A673 (cell line): Measurements from ENCODE around the gene THBS1. TPM values are rescaled to one million over a fixed set of nuclear protein-coding genes. Genes with fewer than 3 reads are reported as not detected.

Source experiments
- BruUV-seq: library from RNA; stranded (reverse); fragments of 400-500 nt; replicated peaks from 2 replicates; lab custom pipeline; 2021; lab: Mats Ljungman, UMichigan
- CTCF ChIA-PET: fragments of 300-600 bp; sonication (Branson Sonifier 250); formaldehyde crosslinking; loops from one replicate; lab custom pipeline; 2022; ENCODE audit warnings: antibody characterized with exemption; lab: Charles Lee
- POLR2A ChIA-PET: fragments of 300-600 bp; sonication (Branson Sonifier 250); formaldehyde crosslinking; loops from one replicate; lab custom pipeline; 2022; ENCODE audit warnings: antibody characterized with exemption; ENCODE audit not compliant: low non-redundant PET; lab: Charles Lee
- DNase-seq: peaks from one replicate; pipeline ENCODE4 v3.0.0-alpha.2; 2015; ENCODE audit warnings: low spot score
- H3K27ac ChIP-seq: fragments of 200-600 bp; sonication (generic); 2 replicates; pipeline ENCODE4 v1.5.1; 2016; ENCODE audit warnings: mixed run types, low read depth, mild to moderate bottlenecking, mixed read lengths, antibody characterized with exemption, low read length; ENCODE audit not compliant: poor library complexity, severe bottlenecking
- H3K27me3 ChIP-seq: fragments of 200-600 bp; sonication (generic); replicated peaks from 2 replicates; pipeline ENCODE4 v1.6.1; 2017; ENCODE audit warnings: mixed run types, low read depth, mild to moderate bottlenecking, mixed read lengths, antibody characterized with exemption, low read length; ENCODE audit not compliant: insufficient read depth, poor library complexity
- H3K36me3 ChIP-seq: fragments of 200-600 bp; sonication (generic); 2 replicates; pipeline ENCODE4 v1.6.1; 2016; ENCODE audit warnings: mixed run types, mild to moderate bottlenecking, mixed read lengths, antibody characterized with exemption, low read length; ENCODE audit not compliant: insufficient read depth, poor library complexity, severe bottlenecking
- H3K4me1 ChIP-seq: fragments of 200-600 bp; sonication (generic); 2 replicates; pipeline ENCODE4 v1.6.1; 2017; ENCODE audit warnings: mixed run types, mild to moderate bottlenecking, mixed read lengths, antibody characterized with exemption, low read length; ENCODE audit not compliant: insufficient read depth, poor library complexity, severe bottlenecking
- H3K4me3 ChIP-seq: fragments of 200-600 bp; sonication (generic); 2 replicates; pipeline ENCODE4 v1.5.1; 2016; ENCODE audit warnings: low read depth, mixed run types, mild to moderate bottlenecking, mixed read lengths, low read length; ENCODE audit not compliant: poor library complexity, severe bottlenecking
- H3K9me3 ChIP-seq: fragments of 200-600 bp; sonication (generic); 2 replicates; pipeline ENCODE4 v1.6.1; 2016; ENCODE audit warnings: mixed run types, low read depth, mild to moderate bottlenecking, mixed read lengths, antibody characterized with exemption, low read length; ENCODE audit not compliant: poor library complexity, severe bottlenecking
- EZH2 ChIP-seq: fragments of 200-600 bp; sonication (generic); IDR thresholded peaks from 2 replicates; pipeline ENCODE4 v1.6.1; 2017; ENCODE audit warnings: borderline replicate concordance, low read depth, mild to moderate bottlenecking, mixed read lengths, antibody characterized with exemption, low read length; ENCODE audit not compliant: poor library complexity, severe bottlenecking
- intact Hi-C: fragments of 100-400 bp; cut with micrococcal nuclease; formaldehyde crosslinking; loops from one replicate; pipeline ENCODE4 v1.10.0; 2022; ENCODE audit not compliant: unreplicated experiment
- total RNA-seq: library from RNA; stranded (reverse); gene quantifications from 2 replicates; pipeline ENCODE4 v1.2.3, GENCODE V29; 2021
- TF ChIP-seq, protein P1 (sequence below): fragments of 300-800, 200-600 bp; sonication (generic); conservative IDR thresholded peaks from 2 replicates; pipeline ENCODE4 v1.5.1; 2017; ENCODE audit warnings: low read depth, mild to moderate bottlenecking, antibody characterized with exemption, low read length, moderate library complexity, mixed read lengths

Gene THBS1
- total RNA-seq, 1 experiment from 2014 or later: 0.80 TPM

DNA sequence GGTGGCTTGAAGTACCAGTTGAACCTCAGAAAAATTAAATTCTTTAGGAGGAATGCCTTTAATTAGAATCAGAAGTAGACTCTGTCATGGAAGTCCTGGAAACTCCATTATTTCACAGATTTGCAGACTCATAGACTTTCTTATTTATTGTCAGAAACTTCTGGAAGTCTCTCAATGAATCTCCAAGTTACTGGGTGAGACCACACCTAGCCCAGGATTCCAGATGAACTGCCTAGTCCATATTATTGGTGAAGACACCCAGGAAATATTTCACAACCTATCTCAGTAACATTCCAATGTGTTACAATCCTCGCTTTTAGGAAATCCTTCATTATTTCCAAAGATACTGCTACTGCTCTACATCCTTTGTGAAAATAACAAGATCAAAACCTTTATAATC, 6.5 kb upstream of the THBS1 start:
- CTCF ChIA-PET: no interaction called here
- intact Hi-C loops: no loop called here
- H3K4me1 ChIP-seq: no peaks in the 10 kb centered on the region
- no TSS peak for BruUV-seq
- POLR2A ChIA-PET: no interaction called here
- H3K36me3 ChIP-seq: no peaks in the 10 kb centered on the region
- H3K4me3 ChIP-seq: no peak overlapping the region
- TF ChIP-seq, protein P1, sequence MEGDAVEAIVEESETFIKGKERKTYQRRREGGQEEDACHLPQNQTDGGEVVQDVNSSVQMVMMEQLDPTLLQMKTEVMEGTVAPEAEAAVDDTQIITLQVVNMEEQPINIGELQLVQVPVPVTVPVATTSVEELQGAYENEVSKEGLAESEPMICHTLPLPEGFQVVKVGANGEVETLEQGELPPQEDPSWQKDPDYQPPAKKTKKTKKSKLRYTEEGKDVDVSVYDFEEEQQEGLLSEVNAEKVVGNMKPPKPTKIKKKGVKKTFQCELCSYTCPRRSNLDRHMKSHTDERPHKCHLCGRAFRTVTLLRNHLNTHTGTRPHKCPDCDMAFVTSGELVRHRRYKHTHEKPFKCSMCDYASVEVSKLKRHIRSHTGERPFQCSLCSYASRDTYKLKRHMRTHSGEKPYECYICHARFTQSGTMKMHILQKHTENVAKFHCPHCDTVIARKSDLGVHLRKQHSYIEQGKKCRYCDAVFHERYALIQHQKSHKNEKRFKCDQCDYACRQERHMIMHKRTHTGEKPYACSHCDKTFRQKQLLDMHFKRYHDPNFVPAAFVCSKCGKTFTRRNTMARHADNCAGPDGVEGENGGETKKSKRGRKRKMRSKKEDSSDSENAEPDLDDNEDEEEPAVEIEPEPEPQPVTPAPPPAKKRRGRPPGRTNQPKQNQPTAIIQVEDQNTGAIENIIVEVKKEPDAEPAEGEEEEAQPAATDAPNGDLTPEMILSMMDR: no peak
- TF ChIP-seq EZH2: no peak
- H3K27ac ChIP-seq: no peak overlapping the region
- no peaks in the 10 kb centered on the region for H3K9me3 ChIP-seq
- DNase-seq: no peak
- peaks cover 61% of the 10 kb centered on the region for H3K27me3 ChIP-seq

- no TSS peak for BruUV-seq
- Histone ChIP-seq H3K4me3 (no peak overlapping the region), H3K4me1 (no peaks in the 10 kb centered on the region), H3K36me3 (no peaks in the 10 kb centered on the region), H3K9me3 (no peaks in the 10 kb centered on the region), H3K27me3 (peaks cover 59% of the 10 kb centered on the region), H3K27ac (no peak overlapping the region)
- CTCF ChIA-PET: no interaction called here
- POLR2A ChIA-PET: no interaction called here
- TF ChIP-seq, protein P1: no peak
- no peak for TF ChIP-seq EZH2
- intact Hi-C loops: no loop called here
- no peak for DNase-seq
Measured at GRCh38 chr15:39575180-39575579, 5.7 kb upstream of the THBS1 start.

DNA sequence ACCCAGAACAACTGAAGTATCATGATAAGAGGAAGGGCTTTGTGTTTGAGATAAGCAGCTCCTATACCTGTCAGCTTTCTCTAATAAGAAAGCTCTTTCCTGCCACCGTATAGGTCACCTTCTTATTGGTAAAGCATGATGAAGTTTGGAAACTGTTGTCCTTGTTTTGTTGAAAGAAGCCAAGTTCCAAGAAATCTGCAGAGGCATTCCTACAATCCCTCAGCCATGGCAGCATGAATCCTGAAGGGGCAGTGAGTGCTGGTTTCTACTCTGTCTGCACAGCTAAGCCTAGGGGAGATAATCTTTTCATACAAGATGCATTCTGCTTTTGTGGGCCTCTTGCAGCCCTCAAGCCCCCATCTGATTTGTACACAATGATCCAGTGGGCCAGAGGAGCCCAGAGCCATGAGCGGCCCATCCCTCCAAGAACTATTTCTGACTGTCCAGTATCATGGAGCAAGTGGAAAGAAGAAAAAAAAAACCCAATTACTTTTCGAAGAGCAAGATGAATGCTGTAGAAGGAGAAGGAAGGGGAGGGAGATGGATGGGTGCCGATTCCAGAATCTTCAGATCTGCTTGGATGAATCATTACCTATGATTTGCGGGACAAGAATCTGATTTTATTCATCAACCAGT, 1.9 kb upstream of the THBS1 start:
- Histone ChIP-seq H3K4me1 (peaks cover 7% of the 10 kb centered on the region), H3K27me3 (peaks cover 64% of the 10 kb centered on the region), H3K4me3 (no peak overlapping the region), H3K27ac (no peak overlapping the region), H3K36me3 (no peaks in the 10 kb centered on the region), H3K9me3 (no peaks in the 10 kb centered on the region)
- CTCF ChIA-PET: no interaction called here
- intact Hi-C loops: loop anchor here (2.0 kb wide), 1 partner anchor 406 kb away; no protein-coding TSS in a partner anchor
- no peak for DNase-seq
- no TSS peak for BruUV-seq
- POLR2A ChIA-PET: no interaction called here
- TF ChIP-seq EZH2: no peak
- TF ChIP-seq, protein P1: no peak
